GM18526 (cell line): Measurements from ENCODE around the gene AGBL1.

ENCODE experiments used
- POLR2A ChIP-seq: IDR thresholded peaks from 3 replicates; pipeline ENCODE4 v1.6.1; 2011; ENCODE audit not compliant: insufficient read length; ENCODE audit errors: extremely low read depth

AGBL1 gene

GRCh38 chr15:86849558-86850285 lies 770.1 kb downstream of the AGBL1 start:
- TF ChIP-seq POLR2A: no peak

- no peak for TF ChIP-seq POLR2A
These were observed 771.3 kb downstream of the AGBL1 start for GRCh38 chr15:86850939-86851338.

- TF ChIP-seq POLR2A: no peak
These were observed 773.1 kb downstream of the AGBL1 start for GRCh38 chr15:86852741-86853140.

- no peak for TF ChIP-seq POLR2A
These were observed 774.5 kb downstream of the AGBL1 start for GRCh38 chr15:86854176-86854575.

- no peak for TF ChIP-seq POLR2A
These were observed 775.9 kb downstream of the AGBL1 start for GRCh38 chr15:86855307-86856291.

- TF ChIP-seq POLR2A: no peak
These were observed 778.0 kb downstream of the AGBL1 start for GRCh38 chr15:86857701-86858100.

GRCh38 chr15:86863226-86863915 lies 783.7 kb downstream of the AGBL1 start:
- TF ChIP-seq POLR2A: no peak

GRCh38 chr15:86865920-86866319 lies 786.2 kb downstream of the AGBL1 start:
- no peak for TF ChIP-seq POLR2A

GRCh38 chr15:86870846-86871245 lies 791.2 kb downstream of the AGBL1 start:
- TF ChIP-seq POLR2A: no peak

- no peak for TF ChIP-seq POLR2A
These were observed 792.3 kb downstream of the AGBL1 start for GRCh38 chr15:86871964-86872363.

GRCh38 chr15:86872782-86873181 lies 793.1 kb downstream of the AGBL1 start:
- no peak for TF ChIP-seq POLR2A

- TF ChIP-seq POLR2A: no peak
These were observed 795.4 kb downstream of the AGBL1 start for GRCh38 chr15:86875067-86875466.

GRCh38 chr15:86876387-86876944 lies 796.8 kb downstream of the AGBL1 start:
- no peak for TF ChIP-seq POLR2A

GRCh38 chr15:86877171-86877631 lies 797.5 kb downstream of the AGBL1 start:
- no peak for TF ChIP-seq POLR2A

- no peak for TF ChIP-seq POLR2A
These were observed 799.9 kb downstream of the AGBL1 start for GRCh38 chr15:86879250-86880229.
